Upper lobe of left lung (tissue), 4 donors: ENCODE data around the gene SENP6.

Source experiments
- POLR2A ChIP-seq, 4 donors: fragments of 450-650 bp; IDR thresholded peaks; one replicate each; pipeline ENCODE4 v1.5.1; 2016 to 2017; ENCODE audit warnings: antibody characterized with exemption in 4 of 4, mild to moderate bottlenecking in 2 of 4
- POLR2AphosphoS5 ChIP-seq, 2 donors: sonication (generic); formaldehyde crosslinking; IDR thresholded peaks; one replicate each; pipeline ENCODE4 v1.5.1; 2017; ENCODE audit warnings: antibody characterized with exemption in 2 of 2
- TF ChIP-seq, protein P1 (sequence below), 6 experiments: fragments of 450-650 bp in 4 of 6; fragments of 200-600 bp in 2 of 6; sonication (generic) in 2 of 6; IDR thresholded peaks; one replicate each; pipeline ENCODE4 v1.5.1; 2016 to 2019; ENCODE audit warnings: antibody characterized with exemption in 6 of 6

DNA sequence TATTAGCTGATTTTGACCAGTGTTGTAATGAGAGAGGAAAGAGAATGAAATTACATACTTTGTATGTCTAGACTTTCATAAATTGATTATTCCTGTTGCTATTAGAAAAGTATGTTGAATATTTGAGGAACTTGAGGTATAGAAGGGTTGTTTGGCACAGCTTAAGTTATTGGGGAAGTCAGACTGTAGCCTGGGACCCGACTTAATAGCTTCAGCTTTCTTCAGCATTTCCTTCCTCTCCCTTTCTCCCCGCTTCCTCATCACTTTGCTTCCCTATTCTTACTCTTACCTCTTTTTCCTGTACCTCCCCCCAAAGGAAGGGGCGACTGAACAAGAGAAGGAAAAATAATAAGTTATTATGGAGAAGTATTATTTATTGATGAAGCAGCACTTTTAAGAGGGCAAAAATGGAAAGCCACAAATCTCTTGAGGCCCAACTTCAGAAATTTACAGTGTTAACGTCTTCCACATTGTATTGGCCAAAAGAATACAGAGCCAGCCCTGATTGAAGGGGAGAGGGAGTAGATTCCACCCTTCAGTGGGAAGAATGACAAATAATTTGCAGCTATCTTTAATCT, 7.4 kb downstream of the SENP6 start:
- TF ChIP-seq, protein P1, sequence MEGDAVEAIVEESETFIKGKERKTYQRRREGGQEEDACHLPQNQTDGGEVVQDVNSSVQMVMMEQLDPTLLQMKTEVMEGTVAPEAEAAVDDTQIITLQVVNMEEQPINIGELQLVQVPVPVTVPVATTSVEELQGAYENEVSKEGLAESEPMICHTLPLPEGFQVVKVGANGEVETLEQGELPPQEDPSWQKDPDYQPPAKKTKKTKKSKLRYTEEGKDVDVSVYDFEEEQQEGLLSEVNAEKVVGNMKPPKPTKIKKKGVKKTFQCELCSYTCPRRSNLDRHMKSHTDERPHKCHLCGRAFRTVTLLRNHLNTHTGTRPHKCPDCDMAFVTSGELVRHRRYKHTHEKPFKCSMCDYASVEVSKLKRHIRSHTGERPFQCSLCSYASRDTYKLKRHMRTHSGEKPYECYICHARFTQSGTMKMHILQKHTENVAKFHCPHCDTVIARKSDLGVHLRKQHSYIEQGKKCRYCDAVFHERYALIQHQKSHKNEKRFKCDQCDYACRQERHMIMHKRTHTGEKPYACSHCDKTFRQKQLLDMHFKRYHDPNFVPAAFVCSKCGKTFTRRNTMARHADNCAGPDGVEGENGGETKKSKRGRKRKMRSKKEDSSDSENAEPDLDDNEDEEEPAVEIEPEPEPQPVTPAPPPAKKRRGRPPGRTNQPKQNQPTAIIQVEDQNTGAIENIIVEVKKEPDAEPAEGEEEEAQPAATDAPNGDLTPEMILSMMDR (IDR thresholded peaks at IDR 0.05), result no peak
- TF ChIP-seq POLR2AphosphoS5 (IDR thresholded peaks at IDR 0.05), result no peak
- TF ChIP-seq POLR2A (IDR thresholded peaks at IDR 0.05), result no peak
